ENCODE results near the gene STC2. TPM values are rescaled to one million over a fixed set of nuclear protein-coding genes. Genes with fewer than 3 reads are reported as not detected.
A peak's percentile ranks its signal among the peaks of the same experiment; 100 is the strongest.

Gene STC2
- polyA plus RNA-seq, 3 donors: not detected

- H3K27me3 Mint-ChIP-seq (ENCODE audit: low read depth in 3 of 3): peaks cover 42 to 64% (median 48%) of the 10 kb centered on the region in 3 donors
- no peak overlapping the region for H2AFZ ChIP-seq (ENCODE audit: insufficient read depth, low read depth, low read length, poor library complexity, severe bottlenecking)
- H4K20me1 ChIP-seq (ENCODE audit: insufficient read depth, low read length): no peaks in the 10 kb centered on the region
- H3K27me3 ChIP-seq (ENCODE audit: control insufficient read depth in 2 of 2, insufficient read depth in 2 of 2, low read length in 2 of 2): peaks cover 11 to 42% of the 10 kb centered on the region in 2 donors
- no peak overlapping the region for H3K9ac ChIP-seq (ENCODE audit: insufficient read depth, low read length, poor library complexity, severe bottlenecking)
- no peaks in the 10 kb centered on the region for H3K36me3 Mint-ChIP-seq
- intact Hi-C loops (cut with micrococcal nuclease): no loop called here
- peak overlapping the region in 1 of 7 donors; percentile 51 for H3K27ac Mint-ChIP-seq
- no peak overlapping the region for H3K4me3 Mint-ChIP-seq
- TF ChIP-seq, protein P1, sequence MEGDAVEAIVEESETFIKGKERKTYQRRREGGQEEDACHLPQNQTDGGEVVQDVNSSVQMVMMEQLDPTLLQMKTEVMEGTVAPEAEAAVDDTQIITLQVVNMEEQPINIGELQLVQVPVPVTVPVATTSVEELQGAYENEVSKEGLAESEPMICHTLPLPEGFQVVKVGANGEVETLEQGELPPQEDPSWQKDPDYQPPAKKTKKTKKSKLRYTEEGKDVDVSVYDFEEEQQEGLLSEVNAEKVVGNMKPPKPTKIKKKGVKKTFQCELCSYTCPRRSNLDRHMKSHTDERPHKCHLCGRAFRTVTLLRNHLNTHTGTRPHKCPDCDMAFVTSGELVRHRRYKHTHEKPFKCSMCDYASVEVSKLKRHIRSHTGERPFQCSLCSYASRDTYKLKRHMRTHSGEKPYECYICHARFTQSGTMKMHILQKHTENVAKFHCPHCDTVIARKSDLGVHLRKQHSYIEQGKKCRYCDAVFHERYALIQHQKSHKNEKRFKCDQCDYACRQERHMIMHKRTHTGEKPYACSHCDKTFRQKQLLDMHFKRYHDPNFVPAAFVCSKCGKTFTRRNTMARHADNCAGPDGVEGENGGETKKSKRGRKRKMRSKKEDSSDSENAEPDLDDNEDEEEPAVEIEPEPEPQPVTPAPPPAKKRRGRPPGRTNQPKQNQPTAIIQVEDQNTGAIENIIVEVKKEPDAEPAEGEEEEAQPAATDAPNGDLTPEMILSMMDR (IDR thresholded peaks at IDR 0.05): no peak
- no peak for DNase-seq
- H3K4me2 ChIP-seq (replicated peaks; ENCODE audit: extremely low read depth, low read length, poor library complexity, severe bottlenecking): no peak overlapping the region
- H3K4me1 Mint-ChIP-seq: peaks cover 12% of the 10 kb centered on the region
- WGBS (ENCODE audit: insufficient coverage): 74% methylated on average over 10 of the region's 10 CpGs
- peaks cover 0 to 6% of the 10 kb centered on the region in 2 donors for H3K4me1 ChIP-seq (ENCODE audit: control insufficient read depth in 1 of 2, insufficient read depth in 2 of 2, low read length in 2 of 2)
- no peaks in the 10 kb centered on the region for H3K79me2 ChIP-seq (ENCODE audit: insufficient read depth, low read length)
- no peak overlapping the region for H3K4me3 ChIP-seq (replicated peaks in 1 of 3; ENCODE audit: low read depth in 2 of 3, low read length in 3 of 3)
- peaks cover 0 to 2% (median 0%) of the 10 kb centered on the region in 7 donors for H3K9me3 Mint-ChIP-seq
- peaks cover 0 to 1% of the 10 kb centered on the region in 2 donors for H3K9me3 ChIP-seq (replicated peaks in 1 of 2; ENCODE audit: control insufficient read depth in 1 of 2, insufficient read depth in 1 of 2, low read length in 2 of 2)
- no peak overlapping the region for H3K27ac ChIP-seq (ENCODE audit: low read depth in 1 of 2, low read length in 2 of 2)
- H3K36me3 ChIP-seq (replicated peaks in 1 of 2; ENCODE audit: control insufficient read depth in 1 of 2, insufficient read depth in 2 of 2, low read length in 2 of 2): no peaks in the 10 kb centered on the region
These were observed 8.0 kb downstream of the STC2 start for GRCh38 chr5:173320259-173320658.

GRCh38 chr5:173319646-173320045 lies 8.6 kb downstream of the STC2 start:
- H3K9me3 ChIP-seq (replicated peaks in 1 of 2; ENCODE audit: control insufficient read depth in 1 of 2, insufficient read depth in 1 of 2, low read length in 2 of 2): no peaks in the 10 kb centered on the region
- no peaks in the 10 kb centered on the region for H3K36me3 Mint-ChIP-seq
- TF ChIP-seq, protein P1 (IDR thresholded peaks at IDR 0.05): no peak
- H4K20me1 ChIP-seq (ENCODE audit: insufficient read depth, low read length): no peaks in the 10 kb centered on the region
- no peak overlapping the region for H3K4me3 ChIP-seq (replicated peaks in 1 of 3; ENCODE audit: low read depth in 2 of 3, low read length in 3 of 3)
- no peak overlapping the region for H3K4me2 ChIP-seq (replicated peaks; ENCODE audit: extremely low read depth, low read length, poor library complexity, severe bottlenecking)
- intact Hi-C loops (cut with micrococcal nuclease): no loop called here
- H3K9me3 Mint-ChIP-seq: peaks cover 0 to 2% (median 0%) of the 10 kb centered on the region in 7 donors
- H3K27me3 Mint-ChIP-seq (ENCODE audit: low read depth in 3 of 3): peaks cover 36 to 63% (median 49%) of the 10 kb centered on the region in 3 donors
- no peak overlapping the region for H3K27ac ChIP-seq (ENCODE audit: low read depth in 1 of 2, low read length in 2 of 2)
- no peaks in the 10 kb centered on the region for H3K36me3 ChIP-seq (replicated peaks in 1 of 2; ENCODE audit: control insufficient read depth in 1 of 2, insufficient read depth in 2 of 2, low read length in 2 of 2)
- H2AFZ ChIP-seq (ENCODE audit: insufficient read depth, low read depth, low read length, poor library complexity, severe bottlenecking): no peak overlapping the region
- no peak for DNase-seq
- H3K4me3 Mint-ChIP-seq: no peak overlapping the region
- H3K79me2 ChIP-seq (ENCODE audit: insufficient read depth, low read length): no peaks in the 10 kb centered on the region
- H3K9ac ChIP-seq (ENCODE audit: insufficient read depth, low read length, poor library complexity, severe bottlenecking): no peak overlapping the region
- H3K27me3 ChIP-seq (ENCODE audit: control insufficient read depth in 2 of 2, insufficient read depth in 2 of 2, low read length in 2 of 2): peaks cover 5 to 40% of the 10 kb centered on the region in 2 donors
- WGBS (ENCODE audit: insufficient coverage): 88% methylated on average over 5 of the region's 5 CpGs
- H3K4me1 Mint-ChIP-seq: peaks cover 10% of the 10 kb centered on the region
- peaks cover 0 to 4% of the 10 kb centered on the region in 2 donors for H3K4me1 ChIP-seq (ENCODE audit: control insufficient read depth in 1 of 2, insufficient read depth in 2 of 2, low read length in 2 of 2)
- H3K27ac Mint-ChIP-seq: no peak overlapping the region
